HG02610 (cell line): ENCODE data around the gene RSAD2.
A peak's percentile ranks its signal among the peaks of the same experiment; 100 is the strongest.
"Not testable (repeated sequence)": the region's sequence is repeated elsewhere in the genome, so short reads cannot be mapped to it uniquely, and the experiment has no call there.

Experiments
- ATAC-seq: cut with Tn5 transposase; IDR thresholded peaks from one replicate; pipeline ENCODE4 v1.9.1; 2021; ENCODE audit warnings: mild to moderate bottlenecking, moderate library complexity; ENCODE audit not compliant: unreplicated experiment

Gene RSAD2

GRCh38 chr2:6923319-6923718 lies 45.7 kb downstream of the RSAD2 start:
- no peak for ATAC-seq

GRCh38 chr2:6924101-6924923 lies 46.7 kb downstream of the RSAD2 start:
- no peak for ATAC-seq

DNA sequence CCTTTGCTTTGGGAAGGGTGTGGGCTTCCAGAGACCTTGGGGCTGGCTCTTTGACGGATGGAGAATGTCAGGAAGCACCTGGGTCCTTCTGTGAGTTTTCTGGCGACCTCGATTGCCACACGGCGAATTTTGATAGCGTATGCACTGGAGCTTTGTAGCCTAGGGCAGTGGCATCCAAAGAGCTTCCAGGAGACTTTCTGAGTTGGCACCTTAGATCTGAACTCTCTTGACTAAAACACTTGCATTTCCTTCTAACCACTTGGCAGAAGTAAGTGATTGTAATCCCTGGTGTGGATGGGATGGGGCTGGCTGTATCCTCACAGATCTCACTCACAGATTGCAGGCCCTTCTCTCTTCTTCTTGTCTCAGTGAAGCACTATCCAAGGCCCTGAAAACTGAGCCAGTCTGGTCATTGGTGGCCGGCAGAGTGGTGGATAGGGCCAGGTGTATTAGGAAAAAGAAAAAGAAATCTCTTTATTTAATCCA lies 47.4 kb downstream of the RSAD2 start:
- no peak for ATAC-seq

DNA sequence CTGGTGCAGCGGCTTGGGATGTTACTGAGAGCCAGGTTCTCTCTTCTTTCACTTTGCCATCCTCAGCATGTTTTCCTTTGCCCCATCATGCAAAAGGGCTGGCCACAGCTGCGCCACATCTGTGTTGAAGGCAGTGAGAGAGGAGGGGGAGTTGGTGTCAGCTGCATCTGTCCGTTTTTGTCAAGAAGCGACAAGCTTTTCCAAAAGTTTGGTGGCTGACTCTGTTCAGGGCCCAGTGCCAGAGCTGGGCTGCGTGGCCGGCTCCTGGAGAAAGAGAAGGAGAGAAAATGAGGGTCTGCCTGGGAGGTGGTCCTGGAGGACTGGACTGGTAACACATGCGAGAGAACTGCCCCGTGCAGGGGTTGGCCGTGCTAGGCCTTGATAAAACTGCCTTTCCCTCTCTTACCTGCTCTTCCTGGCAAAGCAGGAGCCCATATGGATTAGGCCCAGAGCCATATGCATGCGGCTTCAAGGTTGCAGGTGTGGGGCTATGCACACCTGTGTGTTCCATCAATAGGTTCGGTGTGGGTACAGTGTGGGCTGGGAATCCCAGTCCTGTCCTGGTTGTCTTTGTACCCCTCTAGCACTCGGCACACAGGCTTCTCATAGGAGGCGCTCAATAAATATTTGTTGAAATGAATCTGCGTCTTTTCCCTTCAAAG lies 48.6 kb downstream of the RSAD2 start:
- ATAC-seq = no peak

DNA sequence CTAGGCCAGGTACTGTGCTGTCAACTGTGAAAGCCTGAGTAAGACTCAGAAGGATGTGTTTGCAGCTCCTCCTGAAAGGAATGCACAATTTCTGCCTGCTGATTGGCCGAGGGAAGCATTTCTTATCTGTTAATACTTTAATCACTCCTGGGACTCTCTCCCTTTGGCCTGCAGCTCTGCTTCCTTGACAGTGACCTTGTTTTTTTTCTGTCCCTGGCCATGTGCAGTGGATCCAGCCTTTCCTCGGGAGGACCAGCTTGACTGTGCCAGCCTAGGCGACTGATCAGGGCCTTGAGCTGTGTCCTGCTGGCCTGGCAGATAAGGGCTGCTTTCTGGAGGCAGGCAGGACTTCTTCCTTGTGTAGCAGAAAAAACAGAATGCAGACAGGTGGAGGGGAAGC lies 49.6 kb downstream of the RSAD2 start:
- no peak for ATAC-seq

GRCh38 chr2:6927753-6928152 lies 50.2 kb downstream of the RSAD2 start:
- ATAC-seq = no peak

DNA sequence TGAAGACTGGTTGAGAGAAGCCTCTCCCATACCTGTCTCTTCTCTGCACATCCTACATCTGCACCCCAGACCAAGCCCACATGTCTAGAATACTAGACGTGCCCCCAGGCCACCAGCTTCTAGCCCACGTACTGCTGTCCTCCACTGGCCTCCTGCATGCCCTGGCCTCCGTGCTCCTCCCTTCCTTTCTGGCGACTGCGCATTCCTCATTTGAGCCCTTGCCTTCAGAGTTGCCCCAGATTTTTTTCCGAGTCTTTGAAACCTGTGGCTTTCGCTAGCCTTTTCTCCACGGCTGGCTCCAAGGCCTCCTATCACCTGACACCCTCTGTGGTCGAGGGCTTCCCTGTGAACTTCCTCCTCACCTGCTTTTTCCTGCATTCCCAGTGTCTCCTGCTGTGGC lies 50.9 kb downstream of the RSAD2 start:
- no peak for ATAC-seq

GRCh38 chr2:6929196-6929819 lies 51.7 kb downstream of the RSAD2 start:
- ATAC-seq = peak; percentile 37

- ATAC-seq = no peak
These were observed 53.5 kb downstream of the RSAD2 start for GRCh38 chr2:6930923-6931647.

DNA sequence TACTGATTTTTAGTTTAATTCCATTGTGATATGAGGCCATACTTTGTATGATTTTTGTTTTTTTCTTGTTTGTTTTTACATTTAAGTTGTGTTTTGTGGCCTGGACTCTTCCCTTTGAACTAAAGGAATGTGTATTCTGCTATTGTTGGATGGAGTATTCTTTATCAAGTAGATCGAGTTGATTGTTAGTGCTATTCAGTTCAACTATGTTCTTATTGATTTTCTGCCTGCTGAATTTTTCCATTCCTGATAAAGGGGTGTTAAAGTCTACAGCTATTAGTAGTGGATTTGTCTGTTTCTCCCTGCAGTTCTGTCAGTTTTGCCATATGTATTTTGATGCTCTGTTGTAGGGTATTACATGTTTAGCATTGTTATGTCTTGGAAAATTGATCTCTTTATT lies 54.2 kb downstream of the RSAD2 start:
- no peak for ATAC-seq

GRCh38 chr2:6932206-6932605 lies 54.6 kb downstream of the RSAD2 start:
- no peak for ATAC-seq

GRCh38 chr2:6932828-6933227 lies 55.3 kb downstream of the RSAD2 start:
- no peak for ATAC-seq

DNA sequence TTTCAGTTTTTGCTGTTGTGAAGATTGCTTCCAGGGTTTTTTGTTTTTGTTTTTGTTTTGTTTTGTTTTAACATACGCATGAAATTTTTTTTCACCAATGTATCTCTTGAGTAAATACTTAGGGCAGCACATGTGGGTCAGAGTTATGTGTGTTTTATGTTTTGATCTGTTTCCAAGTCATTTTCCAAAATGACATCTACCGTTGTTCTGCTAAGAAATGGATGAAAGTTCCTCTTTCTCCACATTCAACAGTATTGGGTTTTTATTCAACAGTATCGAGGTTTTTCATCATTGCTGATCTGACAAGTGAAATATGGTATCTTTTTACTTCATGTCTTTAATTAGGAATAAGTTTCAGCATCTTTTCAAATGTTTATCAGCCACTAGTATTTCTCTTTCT lies 56.3 kb downstream of the RSAD2 start:
- no peak for ATAC-seq

- no peak for ATAC-seq
These were observed 56.8 kb downstream of the RSAD2 start for GRCh38 chr2:6934345-6934744.

- no peak for ATAC-seq
These were observed 57.4 kb downstream of the RSAD2 start for GRCh38 chr2:6934758-6935651.

- not testable (repeated sequence) for ATAC-seq
These were observed 58.1 kb downstream of the RSAD2 start for GRCh38 chr2:6935652-6936020.

DNA sequence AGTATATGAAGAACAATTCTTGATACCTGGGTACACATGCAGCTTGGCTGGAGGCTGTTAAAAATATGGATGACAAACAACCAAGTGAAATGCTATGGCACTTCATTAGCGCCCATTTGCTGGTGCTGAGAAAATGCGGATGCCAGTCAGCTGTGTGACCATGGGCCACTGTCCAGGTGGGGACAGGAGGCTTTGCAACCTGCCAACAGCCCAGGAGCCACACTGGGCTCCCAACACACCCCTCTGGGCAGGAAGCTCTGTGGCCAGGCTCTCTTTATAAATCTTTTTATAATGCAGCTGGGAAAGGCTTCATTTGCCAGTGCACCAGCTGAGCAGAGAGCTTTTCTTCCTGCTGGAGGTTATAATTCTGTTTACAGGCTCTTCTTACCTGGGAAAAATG lies 59.6 kb downstream of the RSAD2 start:
- ATAC-seq = no peak

GRCh38 chr2:6937582-6937981 lies 60.0 kb downstream of the RSAD2 start:
- ATAC-seq = no peak

DNA sequence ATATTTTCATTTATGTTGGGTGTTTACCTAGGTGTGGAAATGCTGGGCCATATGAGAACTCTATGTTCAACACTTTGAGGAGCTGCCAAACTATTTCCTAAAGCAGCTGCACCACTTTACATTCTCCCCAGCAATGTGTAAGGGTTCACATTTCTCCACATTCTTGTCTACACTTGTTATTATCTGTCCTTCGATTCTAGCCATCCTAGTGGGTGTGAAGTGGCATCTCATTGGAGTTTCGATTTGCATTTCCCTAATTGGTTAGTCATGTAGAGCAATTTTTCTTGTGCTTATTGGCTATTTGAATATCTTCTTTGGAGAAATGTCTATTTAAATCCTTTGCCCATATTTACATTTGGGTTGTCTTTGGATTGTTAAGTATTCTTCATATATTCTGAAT lies 61.5 kb downstream of the RSAD2 start:
- no peak for ATAC-seq

GRCh38 chr2:6940820-6941219 lies 63.2 kb downstream of the RSAD2 start:
- ATAC-seq = no peak
